ENCODE measurements around the gene PLCB2.

Gene PLCB2

DNA sequence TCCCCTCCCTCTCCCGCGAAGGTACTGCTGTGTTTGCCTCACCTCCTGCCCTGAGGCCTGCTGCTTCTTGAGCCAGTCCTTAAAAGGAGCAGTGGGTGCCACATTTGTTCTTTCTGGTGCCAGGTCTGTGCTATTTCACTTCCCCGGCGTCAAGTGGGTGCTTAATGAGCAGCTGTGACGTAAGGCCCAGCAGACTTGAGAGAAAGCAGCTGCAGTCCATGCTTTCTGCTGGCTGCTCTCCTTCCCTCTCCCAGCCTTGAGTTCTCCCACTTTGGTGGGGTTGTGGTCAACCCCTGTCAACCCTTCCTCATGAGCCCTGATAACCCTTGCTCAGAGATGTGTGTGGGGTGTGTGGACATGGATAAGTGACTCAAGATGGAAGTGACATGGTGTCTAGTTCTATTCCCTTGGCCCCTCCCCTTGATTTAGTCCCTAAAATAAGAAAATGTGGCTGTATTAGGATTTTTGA, 22.7 kb upstream of the PLCB2 start:
- TF ChIP-seq CTCF (conservative IDR thresholded peaks at IDR 0.05; ENCODE audit: low read depth, low read length), result no peak
- DNase-seq (ENCODE audit: low read depth), result no peak

DNA sequence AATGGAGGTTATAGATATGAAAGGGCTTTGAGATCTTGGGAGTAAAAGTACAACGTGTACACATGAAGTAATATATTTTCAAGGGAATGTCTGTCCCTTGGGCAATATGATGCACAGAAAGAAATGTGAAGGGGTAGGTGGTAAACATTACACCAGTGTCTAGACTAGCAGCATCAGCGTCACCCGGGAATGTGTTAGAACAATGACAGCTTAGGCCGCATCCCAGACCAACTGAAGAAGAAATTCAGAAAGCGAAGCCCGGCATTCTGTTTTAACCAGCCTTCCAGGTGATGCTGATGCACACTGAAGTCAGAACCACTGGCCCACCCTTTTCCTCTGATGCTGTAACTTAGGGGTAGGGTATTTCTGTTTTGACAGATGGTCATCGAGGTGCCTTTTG, 22.1 kb upstream of the PLCB2 start:
- H3K4me3 ChIP-seq (ENCODE audit: low read length), result no peak overlapping the region
- no peak for DNase-seq (ENCODE audit: low read depth)
- TF ChIP-seq CTCF (conservative IDR thresholded peaks at IDR 0.05; ENCODE audit: low read depth, low read length), result no peak

More for the DNA sequence above, 22.7 kb upstream of the PLCB2 start:
- no peak overlapping the region for H3K4me3 ChIP-seq (ENCODE audit: low read length)

- no peak overlapping the region for H3K4me3 ChIP-seq (ENCODE audit: low read length)
- TF ChIP-seq CTCF (conservative IDR thresholded peaks at IDR 0.05; ENCODE audit: low read depth, low read length), result no peak
- DNase-seq (ENCODE audit: low read depth), result no peak
These were observed 21.0 kb upstream of the PLCB2 start for GRCh38 chr15:40328751-40329150.

GRCh38 chr15:40328176-40328575, 20.4 kb upstream of the PLCB2 start:
- TF ChIP-seq CTCF (conservative IDR thresholded peaks at IDR 0.05; ENCODE audit: low read depth, low read length), result no peak
- H3K4me3 ChIP-seq (ENCODE audit: low read length), result no peak overlapping the region
- no peak for DNase-seq (ENCODE audit: low read depth)

DNA sequence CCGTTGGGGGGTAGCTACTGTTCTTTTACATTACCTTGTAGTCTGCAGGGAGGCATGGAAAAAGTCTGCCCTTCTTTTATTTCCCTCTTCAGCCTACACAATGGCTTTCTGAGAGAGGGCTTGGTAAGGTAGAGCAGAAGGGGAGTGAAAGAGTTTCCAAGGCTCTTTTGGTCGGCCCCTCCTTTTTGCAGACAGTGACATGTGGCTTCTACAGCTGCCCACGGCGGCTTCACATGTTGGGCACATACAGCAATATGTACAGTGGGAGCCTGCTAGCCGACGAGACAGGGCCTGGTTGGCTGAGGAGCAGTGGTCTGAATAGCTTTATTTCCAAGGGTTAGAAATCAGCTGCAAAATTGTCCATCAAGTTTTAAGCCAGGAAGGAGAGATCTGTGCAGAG, 19.7 kb upstream of the PLCB2 start:
- H3K4me3 ChIP-seq (ENCODE audit: low read length), result no peak overlapping the region
- DNase-seq (ENCODE audit: low read depth), result no peak
- no peak for TF ChIP-seq CTCF (conservative IDR thresholded peaks at IDR 0.05; ENCODE audit: low read depth, low read length)

DNA sequence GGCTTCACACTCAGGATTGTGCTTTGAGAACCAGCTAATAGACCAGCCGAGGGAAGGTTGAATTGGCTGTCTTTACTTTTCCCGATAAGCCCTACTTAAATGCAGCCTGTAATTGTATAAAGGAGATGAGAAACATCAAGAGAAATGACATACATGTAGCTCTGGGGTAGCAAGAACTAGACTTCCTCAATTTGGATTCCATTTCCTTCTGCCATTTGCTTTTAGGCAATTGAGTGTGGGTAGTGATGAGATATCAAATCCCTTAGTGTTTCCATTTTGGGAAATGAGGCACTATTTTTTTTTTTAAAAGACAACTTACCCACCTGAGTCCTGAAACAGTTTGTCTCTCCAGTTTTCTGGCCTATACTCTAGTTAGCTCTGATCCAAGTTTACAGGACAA, 18.0 kb upstream of the PLCB2 start:
- peak overlapping the region; percentile 58 for H3K4me3 ChIP-seq (ENCODE audit: low read length)
- no peak for TF ChIP-seq CTCF (conservative IDR thresholded peaks at IDR 0.05; ENCODE audit: low read depth, low read length)
- DNase-seq (ENCODE audit: low read depth), result no peak

DNA sequence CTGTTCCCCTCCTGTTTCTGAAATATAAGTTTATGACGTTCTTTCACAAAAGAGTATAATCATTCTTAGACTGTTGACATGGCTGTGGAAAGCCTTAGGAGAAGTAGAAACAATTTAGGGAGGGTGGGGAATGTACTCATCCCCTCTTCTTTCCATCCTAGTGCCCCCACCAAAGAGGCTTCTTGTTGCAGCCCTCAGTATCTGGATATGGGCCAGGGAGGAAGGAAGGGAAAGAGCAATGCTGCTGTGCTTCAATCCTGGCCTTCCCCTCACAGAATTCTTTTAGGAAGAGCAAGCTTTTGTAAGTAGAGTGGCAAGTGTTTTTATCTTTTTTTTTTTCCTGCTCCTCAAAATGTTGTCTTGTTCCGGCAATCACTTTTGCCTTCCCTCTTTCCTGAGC, 17.5 kb upstream of the PLCB2 start:
- no peak for TF ChIP-seq CTCF (conservative IDR thresholded peaks at IDR 0.05; ENCODE audit: low read depth, low read length)
- H3K4me3 ChIP-seq (ENCODE audit: low read length), result peak overlapping the region; percentile 58

More for the DNA sequence above, 17.5 kb upstream of the PLCB2 start:
- DNase-seq (ENCODE audit: low read depth), result no peak
